GM19438 (cell line): Measurements from ENCODE around the gene KCNMA1.
"Not testable (repeated sequence)": the region's sequence is repeated elsewhere in the genome, so short reads cannot be mapped to it uniquely, and the experiment has no call there.

Source experiments
- ATAC-seq: cut with Tn5 transposase; IDR thresholded peaks from one replicate; pipeline ENCODE4 v1.9.1; 2021; ENCODE audit warnings: low read depth; ENCODE audit not compliant: unreplicated experiment

The KCNMA1 gene

GRCh38 chr10:77637532-77638320 is at the start of gene KCNMA1:
Gene KCNMA1 (minus strand): TSS chr10:77637808.
- ATAC-seq = no peak

DNA sequence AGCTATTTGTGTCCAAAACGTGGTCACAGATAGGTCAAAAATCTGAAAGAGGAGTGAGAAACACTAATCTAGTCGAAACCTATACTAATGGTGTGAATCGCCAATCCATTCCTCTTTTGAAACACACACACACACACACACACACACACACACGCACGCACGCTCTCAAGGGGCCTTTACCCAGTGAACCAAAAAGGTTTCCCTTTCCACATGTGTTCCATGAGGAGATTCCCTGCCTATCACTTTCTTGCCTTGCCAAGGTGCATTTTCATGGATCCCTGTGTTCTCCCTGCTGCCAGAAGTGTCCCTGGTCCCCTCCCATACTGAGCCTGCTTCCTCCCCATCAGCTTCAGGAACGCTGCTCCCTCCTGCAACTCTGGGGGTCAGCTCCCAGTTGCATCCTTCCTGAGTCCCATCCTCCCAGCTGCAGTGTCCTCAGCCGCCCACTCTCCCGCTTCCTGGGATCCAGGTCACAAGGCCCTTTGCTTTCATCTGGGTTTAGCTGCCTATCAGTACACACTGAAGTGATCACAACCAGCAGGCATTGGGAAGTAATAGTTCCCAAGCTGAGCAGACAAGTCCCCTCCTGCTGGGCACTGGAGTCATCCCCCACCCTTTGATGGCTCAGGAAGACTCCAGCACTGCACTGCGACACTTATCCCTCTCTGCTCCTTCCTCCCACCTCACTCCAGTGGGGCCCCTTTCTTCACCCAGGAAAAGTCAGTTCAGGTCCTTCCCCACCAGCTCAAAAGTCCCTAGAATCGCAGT is 49.2 kb upstream of the KCNMA1 start:
- ATAC-seq = no peak

- ATAC-seq = no peak
Measured at GRCh38 chr10:77686096-77686495, 48.5 kb upstream of the KCNMA1 start.

GRCh38 chr10:77685432-77685831 is 47.8 kb upstream of the KCNMA1 start:
- no peak for ATAC-seq

DNA sequence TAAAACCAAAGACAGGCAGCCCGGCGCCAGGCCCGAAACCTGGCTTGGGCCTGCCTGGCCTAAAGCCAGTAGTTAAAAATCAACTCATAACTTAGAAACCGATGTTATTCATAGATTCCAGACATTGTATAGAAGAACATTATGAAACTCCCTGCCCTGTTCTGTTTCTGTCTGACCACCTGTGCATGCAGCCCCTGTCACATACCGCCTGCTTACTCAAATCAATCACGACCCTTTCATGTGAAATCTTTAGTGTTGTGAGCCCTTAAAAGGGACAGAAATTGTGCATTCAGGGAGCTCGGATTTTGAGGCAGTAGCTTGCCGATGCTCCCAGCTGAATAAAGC is 45.5 kb upstream of the KCNMA1 start:
- ATAC-seq = not testable (repeated sequence)

DNA sequence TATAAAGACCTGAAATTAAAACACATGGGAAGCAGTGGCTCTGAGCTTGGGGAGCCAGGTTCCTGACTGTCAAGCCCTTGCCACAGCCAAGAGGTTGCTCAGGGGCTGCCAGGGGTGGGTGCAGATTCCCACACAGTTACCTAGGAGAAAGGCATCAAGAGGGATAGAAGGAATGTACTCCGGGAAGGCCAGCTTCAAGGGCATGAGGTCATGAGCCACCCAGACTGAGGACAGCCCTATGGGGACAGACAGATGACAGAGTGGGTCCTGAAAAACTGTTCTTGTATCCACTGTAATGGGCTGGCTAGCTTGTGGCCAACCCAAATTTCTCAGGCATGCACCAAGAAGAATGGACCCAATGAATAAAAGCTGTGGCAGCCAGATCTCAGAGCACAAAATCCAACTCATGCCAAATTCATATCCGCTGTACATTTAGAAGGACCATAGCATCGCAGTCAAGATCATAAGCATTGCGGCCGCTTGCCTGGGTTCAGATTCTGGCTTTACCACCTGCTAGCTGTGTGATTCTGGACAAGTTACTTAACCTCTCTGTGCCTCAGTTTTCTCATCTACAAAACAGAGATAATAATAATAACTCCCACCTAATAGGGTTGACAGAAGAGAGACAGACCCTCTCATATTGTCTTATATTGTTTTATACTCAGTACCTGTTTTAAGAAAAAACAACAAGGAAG is 44.9 kb upstream of the KCNMA1 start:
- ATAC-seq = no peak

GRCh38 chr10:77681839-77682238 is 44.2 kb upstream of the KCNMA1 start:
- ATAC-seq = no peak

GRCh38 chr10:77680811-77681210 is 43.2 kb upstream of the KCNMA1 start:
- no peak for ATAC-seq

DNA sequence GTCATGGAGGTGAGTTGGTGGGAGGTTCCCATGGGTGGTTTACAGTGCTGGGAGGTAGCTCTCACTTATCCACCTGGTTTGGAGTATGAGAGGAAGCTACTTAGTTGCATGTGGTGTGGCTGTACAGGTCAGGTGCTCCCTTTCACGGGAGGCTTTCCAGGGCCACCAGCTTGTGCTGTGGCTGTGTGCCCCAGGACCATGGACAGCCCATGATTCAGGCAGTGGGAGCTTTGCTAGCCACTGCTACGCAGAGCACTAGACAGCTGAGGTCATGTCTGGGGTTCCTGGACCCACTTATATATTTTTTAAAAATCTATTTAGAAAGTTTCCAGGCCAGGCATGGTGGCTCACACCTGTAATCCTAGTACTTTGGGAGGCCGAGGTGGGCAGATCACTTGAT is 42.5 kb upstream of the KCNMA1 start:
- no peak for ATAC-seq

- ATAC-seq = no peak
Measured at GRCh38 chr10:77679217-77679616, 41.6 kb upstream of the KCNMA1 start.

DNA sequence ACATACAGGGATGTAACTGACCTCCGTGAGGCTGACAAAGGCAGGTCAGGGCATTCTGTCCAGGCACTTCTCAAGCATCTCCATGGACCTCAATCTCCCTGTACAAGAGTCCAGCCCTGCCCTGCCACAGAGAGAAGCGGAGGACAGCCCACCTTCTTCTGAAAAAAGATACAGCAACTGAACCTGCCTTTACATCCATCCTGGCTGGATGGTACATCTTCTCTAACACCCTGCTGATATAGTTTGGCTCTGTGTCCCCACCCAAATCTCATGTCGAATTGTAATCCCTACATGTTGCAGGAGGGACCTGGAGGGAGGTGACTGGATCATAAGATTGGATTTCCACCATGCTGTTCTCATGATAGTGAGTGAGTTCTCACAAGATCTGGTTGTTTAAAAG is 40.5 kb upstream of the KCNMA1 start:
- no peak for ATAC-seq

DNA sequence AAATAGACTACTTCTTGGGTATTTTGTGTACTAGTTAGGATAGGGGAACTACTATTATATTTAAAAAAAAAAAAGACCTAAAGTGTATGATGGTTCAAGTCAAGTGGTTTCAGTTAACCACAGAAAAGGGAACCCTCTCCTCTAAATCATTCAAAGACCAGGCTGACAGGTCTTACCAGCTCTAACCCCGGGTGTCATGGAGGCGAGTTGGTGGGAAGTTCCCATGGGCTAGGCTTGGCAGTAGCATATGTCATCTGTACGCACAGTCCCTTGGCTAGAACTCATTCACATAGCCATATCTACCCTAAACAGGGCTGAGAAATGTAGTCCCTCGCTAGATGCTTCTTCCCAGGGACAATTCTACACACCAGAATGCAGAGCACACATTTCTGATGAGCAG is 37.7 kb upstream of the KCNMA1 start:
- no peak for ATAC-seq

DNA sequence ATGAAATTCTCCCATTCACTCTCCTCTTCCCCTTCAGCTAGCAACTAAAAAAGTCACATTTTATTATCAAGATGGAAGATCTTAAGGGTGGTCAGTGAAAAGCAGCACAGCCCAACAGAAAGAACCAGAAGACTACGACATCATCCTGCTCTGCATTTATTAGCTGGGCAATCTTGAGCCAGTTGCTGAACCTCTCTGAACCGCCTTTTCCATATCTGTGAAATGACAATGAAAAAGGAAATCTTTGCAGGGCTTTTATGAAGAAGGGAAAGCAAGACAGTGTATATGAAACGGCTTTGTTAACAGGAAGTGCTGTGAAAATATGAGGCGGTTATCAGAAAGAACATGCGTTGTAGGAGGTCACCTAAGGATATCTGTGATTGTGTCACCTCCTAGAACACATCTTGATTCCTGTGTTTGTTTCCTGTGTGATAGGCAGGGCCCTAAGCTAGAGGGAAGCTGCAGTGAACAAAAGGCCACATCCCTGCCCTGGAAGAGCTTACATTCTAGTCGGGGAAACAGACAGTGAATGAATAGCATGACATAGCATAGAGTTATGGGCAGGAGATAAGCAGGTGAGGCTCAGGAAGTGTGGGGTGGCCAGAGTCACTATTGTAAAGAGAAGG is 36.0 kb upstream of the KCNMA1 start:
- no peak for ATAC-seq

DNA sequence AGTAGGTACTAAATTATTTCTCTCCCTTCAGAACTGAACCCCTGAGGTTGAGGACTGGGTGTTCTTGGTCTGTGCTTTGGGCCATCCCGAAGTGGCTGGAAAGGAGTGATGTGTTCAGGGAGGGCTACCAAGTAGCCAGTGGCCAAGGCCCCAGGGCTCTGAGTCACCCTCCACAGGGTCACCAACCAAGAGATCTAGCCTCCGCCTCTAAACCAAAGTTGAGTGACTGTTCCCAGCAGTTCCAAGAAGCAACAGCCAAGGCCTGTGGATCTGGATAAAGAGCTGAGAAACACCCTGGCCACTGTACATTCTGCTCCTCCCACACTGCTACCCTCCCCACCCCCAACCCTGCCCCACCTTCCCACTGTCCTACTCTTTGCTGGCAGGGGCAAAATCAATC is 35.5 kb upstream of the KCNMA1 start:
- ATAC-seq = no peak

- ATAC-seq = no peak
Measured at GRCh38 chr10:77671594-77672252, 34.1 kb upstream of the KCNMA1 start.

DNA sequence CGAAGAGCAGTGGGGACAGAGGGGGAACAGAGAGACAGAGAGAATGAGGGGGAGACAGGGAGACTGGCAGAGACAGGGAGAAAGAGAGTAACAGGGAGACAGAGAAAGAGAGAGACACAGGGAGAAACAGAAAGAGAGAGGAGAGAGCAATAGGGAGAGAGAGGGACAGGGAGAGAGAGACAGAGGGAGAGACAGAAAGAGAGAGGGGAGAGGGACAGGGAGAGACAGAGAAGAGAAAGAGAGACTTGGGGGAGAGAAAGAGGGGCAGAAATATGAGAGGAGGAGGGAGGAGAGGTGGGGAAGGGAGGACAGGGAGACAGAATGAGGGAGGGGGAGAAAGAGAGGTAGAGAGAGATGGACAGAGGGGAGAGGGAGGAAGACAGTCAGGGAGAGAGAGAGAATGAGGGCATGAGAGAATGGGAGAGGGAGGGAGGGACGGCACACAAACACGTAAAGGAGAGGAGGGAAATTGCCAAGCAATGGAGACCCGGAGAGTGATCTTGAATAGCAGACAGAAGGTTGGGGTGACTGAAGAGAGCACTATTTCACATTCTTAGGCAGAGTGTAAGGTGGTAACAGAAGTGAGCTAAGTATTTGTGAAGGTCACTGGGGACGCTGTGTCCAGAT is 33.3 kb upstream of the KCNMA1 start:
- ATAC-seq = no peak

DNA sequence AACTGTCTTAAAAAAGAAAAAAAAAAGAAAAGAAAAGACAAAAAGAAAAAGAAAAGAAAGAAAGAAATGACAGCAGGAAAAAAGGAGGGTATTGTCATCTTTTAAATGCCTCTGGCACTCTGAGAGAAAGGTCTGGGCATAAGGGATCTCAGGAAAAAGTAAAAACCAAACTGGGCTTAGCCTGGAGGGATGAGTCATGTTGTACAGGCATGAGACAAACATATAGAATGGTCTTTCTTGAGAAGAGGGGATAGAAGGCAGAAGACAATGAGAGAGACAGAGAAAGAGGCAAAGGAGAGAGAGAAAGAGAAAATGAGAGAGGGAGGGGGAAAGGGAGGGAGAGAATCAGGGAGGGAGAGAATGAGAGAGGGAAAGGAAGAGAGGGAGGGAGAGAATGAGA is 32.3 kb upstream of the KCNMA1 start:
- no peak for ATAC-seq

GRCh38 chr10:77667426-77668324 is 30.1 kb upstream of the KCNMA1 start:
- no peak for ATAC-seq

DNA sequence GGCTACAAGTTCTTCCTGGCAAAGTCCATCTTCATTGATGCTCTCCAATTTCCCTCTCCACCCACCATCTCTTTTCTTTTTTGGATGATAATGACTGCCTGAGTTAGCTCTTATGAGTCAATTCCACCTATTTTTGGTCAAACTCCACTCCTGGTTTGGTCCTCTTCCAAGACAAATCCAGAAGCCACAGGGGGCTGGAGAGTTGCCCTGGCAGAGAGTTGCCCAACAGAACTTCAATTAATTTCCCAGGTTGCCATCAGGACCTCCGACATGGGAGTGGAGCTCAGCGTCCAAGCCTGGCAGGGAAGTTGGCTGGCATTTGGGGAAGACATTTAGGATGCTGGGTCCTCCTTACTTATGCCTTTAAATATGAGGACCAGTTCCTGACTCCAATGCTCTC is 29.2 kb upstream of the KCNMA1 start:
- no peak for ATAC-seq
